CD4-positive, alpha-beta T cell treated with Interleukin-15 for 1 hour (primary cell): ENCODE data around the gene BNC2.

Experiments
- DNase-seq: peaks from one replicate; pipeline ENCODE4 v3.0.0-alpha.2; 2020

BNC2 gene

DNA sequence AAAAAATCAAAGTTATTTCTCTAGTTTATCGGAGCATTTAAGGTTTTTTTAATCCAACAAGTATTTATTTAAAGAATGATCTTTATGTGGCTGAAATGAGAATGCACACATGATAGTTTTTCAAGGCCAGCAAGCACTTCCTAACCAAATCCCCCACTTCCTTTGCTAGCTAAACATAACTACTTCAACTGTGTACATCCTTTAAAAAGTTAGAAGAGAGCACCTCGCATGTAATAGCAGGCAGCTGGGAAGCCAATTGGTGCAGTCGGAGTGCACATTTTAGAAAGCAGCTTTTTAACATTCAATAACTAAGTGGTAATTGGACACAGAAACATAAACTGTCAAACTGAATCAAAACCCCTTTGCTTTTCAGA, 245.7 kb downstream of the BNC2 start:
- DNase-seq: no peak

DNA sequence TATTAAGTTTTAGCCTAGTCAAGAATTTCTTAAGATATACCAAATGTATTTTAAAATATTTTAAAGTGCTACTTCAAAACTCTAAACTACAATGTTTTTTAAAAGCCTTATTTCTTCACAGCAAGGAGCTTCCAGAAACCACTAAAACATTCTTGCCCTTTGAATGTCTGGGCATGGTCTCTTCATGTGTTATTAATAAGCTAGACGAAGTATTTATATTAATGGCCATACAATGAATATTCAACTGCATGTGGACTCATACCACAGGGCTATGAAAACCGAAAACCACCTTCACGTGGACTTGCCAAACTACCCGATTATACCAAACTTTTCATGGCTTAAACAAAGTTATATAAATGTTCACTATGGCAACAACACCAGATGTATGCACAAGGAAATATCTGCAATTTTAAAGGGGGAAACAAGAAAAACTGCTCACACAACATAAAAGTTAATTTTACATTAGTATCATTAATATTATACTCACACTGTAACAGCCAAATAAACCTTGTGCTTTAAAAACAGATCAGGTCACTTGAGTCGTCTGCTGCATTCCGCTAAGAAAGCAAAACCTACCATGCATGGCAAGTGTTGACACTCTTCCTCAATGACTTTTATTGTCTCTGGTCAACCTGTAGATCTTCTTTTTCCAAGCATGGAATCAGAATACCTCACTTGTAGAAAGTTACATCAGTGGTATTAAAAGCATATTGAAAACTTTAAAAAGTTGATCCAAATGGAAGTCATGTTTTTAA, 246.3 kb downstream of the BNC2 start:
- DNase-seq: no peak

- no peak for DNase-seq
Measured at GRCh38 chr9:16622541-16622940, 247.9 kb downstream of the BNC2 start.

GRCh38 chr9:16619914-16620520, 250.5 kb downstream of the BNC2 start:
- no peak for DNase-seq

- no peak for DNase-seq
Measured at GRCh38 chr9:16619402-16619801, 251.1 kb downstream of the BNC2 start.

- no peak for DNase-seq
Measured at GRCh38 chr9:16618524-16618923, 251.9 kb downstream of the BNC2 start.

DNA sequence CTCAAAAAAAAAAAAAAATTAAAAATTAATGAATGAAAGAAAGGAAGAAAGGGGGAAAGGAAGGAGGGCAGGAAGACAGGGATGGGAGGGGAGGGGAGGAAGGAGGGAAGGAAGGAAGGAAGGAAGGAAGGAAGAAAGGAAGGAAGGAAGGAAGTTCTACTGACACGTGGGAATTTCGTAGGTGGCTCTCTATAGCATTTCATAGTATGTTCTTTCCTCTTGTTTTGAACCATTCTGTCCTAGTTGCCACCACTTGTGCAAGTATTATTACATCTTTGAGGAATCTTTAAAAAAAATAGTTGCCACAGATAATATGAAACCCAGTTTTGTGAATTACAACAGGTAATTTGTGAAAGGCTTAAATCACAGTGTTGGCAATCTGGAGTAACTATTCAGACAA, 253.8 kb downstream of the BNC2 start:
- DNase-seq: no peak

- no peak for DNase-seq
Measured at GRCh38 chr9:16615451-16615850, 255.0 kb downstream of the BNC2 start.

DNA sequence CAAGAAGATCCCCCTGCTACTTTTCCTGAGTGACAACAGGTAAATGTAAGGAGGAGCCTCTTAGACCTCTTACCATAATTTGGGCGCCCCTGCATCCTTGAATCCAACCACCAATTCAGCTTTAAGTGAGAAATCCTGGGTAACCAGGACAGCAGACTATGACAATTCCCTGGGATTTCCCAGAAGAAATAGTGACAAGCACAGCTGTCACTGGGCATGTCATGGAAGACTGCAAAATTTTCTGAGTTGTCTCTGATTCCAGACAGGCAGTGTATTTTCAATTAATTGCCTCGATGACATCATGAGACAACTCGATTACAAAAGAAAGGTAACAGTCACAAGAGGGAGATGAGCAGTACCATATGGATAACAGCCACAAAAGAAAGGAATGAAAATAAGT, 256.9 kb downstream of the BNC2 start:
- no peak for DNase-seq

DNA sequence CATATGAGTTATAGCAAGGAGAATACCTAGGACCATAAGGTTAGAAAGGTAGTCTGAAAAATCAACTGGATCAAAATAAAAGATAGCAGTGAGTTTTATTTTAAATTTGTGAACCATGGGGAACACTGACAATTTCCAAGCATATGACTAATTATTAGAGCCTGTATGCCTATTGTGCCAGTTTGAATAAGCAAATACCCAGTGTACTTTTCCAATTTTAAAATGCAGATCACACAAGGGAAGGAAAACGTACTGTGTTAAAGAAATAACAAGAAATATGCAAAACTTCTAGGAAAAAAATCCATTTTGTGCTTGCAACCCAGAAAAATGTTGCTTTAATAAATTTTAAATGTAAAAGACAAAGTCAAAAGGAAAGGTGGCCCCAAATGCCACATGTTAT, 257.4 kb downstream of the BNC2 start:
- no peak for DNase-seq

DNA sequence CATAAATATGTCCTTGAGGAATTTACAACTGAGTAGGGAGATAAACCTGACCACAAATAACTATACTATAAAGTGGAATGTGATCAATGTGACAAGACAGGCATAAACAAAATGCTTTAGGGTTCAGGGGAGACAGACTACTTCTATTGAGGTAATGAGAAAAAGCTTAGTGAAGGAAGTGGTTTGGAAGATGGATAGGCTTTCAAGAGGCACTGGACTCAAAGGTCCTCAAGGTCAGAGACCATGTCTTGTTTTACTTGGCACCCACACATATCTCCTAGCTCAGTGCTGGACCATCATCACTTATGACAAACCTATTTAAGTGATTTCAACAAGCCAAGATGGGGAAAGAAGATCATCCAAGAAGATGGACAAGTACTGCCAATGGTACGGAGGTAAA, 257.8 kb downstream of the BNC2 start:
- DNase-seq: no peak

GRCh38 chr9:16611983-16612382, 258.5 kb downstream of the BNC2 start:
- DNase-seq: no peak

DNA sequence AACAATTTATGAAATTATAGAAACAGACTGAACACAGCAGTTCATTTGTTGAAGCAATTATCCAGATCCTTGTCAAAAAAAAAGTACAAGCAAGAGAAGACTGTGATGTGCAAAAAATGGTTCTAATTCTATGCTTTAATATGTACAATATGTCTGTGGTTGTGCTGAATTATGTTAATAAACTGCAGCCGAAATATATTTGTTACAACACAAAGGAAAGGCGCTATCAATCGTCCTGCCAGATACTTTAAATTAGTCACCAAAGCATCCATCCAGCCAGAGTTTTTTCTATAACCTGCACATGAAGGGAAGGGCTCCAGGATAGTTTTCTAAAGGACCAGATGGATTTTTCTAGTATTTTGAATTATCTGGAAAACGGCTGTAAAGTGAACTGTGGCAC, 259.5 kb downstream of the BNC2 start:
- no peak for DNase-seq

DNA sequence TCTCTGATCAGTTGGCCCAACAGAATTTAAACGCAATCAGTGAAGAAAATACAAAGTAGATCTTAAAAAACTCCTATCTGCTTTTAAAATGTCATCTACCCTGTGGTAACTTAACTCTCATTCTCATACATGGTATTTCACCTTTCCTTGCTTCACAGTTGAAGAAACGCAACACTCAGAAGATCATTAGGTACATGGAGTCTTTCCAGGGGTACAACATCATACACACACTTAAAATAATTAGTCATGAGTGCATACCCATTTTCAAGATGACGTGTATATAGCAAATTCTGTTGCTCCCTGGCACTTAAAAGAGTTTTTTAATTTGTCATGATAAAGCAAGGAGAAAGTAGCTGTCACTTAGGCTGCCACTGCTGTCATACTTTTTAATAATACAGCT, 259.9 kb downstream of the BNC2 start:
- DNase-seq: no peak

GRCh38 chr9:16608906-16609305, 261.6 kb downstream of the BNC2 start:
- DNase-seq: no peak

- no peak for DNase-seq
Measured at GRCh38 chr9:16602494-16602893, 268.0 kb downstream of the BNC2 start.

GRCh38 chr9:16601991-16602390, 268.5 kb downstream of the BNC2 start:
- DNase-seq: no peak

- no peak for DNase-seq
Measured at GRCh38 chr9:16598316-16598715, 272.2 kb downstream of the BNC2 start.

- no peak for DNase-seq
Measured at GRCh38 chr9:16597136-16597535, 273.3 kb downstream of the BNC2 start.

- no peak for DNase-seq
Measured at GRCh38 chr9:16595227-16595626, 275.2 kb downstream of the BNC2 start.

DNA sequence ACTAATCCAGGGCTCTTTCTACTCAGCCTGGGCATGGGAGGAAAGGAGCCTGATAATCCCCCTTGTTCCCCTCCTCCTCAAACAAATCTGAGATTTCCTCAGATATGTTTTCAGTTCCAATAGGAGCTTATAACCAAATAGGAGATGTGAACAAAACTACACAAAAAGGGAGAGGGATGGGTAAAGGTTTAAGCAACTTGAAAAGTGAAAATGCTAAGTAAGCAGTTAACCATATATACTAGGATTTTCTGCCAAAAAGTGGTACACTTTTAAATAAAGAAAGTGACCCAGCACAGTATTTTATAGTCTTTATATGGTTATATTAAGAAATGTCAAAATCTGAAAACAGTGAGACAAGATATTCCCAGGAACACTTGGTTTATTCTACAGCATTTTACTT, 275.7 kb downstream of the BNC2 start:
- no peak for DNase-seq

DNA sequence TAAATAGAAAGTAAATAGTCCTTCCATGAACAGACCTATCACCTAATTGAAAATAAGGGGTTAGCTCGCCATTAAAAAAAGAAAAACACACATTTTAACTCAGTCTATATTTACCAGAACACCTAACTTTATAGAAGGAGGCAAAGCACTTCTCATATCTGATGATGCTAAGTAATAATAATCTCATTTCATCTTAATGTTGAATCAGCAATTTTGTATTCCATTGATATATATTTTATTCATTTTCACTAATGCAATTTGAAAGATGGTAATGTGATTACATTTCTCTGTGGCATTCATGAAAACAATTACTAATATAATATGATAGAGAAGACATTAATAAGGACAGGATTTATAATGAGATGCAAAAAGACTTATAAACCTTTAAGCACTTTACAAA, 276.7 kb downstream of the BNC2 start:
- no peak for DNase-seq

- DNase-seq: no peak
Measured at GRCh38 chr9:16591092-16591491, 279.4 kb downstream of the BNC2 start.

DNA sequence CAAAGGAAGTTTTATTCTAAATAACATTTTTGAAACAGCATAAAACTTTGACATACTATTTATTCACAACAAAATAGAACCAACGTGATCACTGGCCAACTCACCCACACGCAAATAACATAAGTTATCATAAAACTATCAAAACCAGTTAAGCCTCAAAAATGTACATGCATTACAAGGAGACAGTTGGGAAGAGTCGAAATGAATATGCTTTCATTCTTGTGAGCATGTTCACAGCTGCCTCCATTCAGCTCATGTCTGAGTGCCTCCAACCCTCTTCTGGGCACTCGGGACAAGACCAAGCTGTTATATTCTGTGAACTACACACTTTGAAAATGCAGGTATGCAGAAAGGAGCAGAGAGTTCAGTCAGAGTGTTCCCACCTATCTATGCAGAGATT, 284.9 kb downstream of the BNC2 start:
- DNase-seq: no peak

DNA sequence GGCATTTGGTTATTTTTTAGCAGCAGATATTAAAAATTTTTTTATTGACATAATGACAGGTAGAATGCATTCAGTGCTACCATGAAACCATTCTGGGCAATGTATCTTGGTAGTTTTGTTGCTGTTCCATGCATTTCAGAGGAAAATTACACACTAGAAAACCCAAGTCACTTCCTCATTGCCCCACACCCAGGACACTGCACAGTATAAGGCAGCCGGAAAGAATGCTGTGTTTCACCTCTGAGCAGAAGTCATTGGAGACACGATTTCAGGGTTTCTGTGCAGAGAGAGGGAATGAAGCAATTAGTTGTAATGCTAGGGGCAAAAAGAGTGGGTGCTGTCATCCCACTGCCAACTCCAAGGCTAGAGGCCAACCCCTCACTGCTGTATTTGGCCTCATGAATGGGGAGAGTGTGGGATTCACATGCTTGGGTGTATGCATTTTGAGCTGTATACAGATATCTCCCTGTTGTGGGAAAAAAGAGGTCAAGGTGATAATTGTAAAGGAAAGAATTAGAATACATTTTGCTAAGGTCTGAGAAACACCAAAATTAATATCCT, 290.5 kb downstream of the BNC2 start:
- DNase-seq: no peak
